Heart left ventricle (tissue), 13 donors: ENCODE measurements around the gene SESN2.

Experiments
- POLR2A ChIP-seq, 2 donors: fragments of 450-650 bp; IDR thresholded peaks; one replicate each; pipeline ENCODE4 v1.6.1; 2017; ENCODE audit warnings: antibody characterized with exemption in 2 of 2, mild to moderate bottlenecking in 2 of 2, moderate library complexity in 2 of 2
- TF ChIP-seq, protein P1 (sequence below), 12 donors: fragments of 200-600 bp; sonication (generic) in 4 of 12; IDR thresholded peaks; one replicate each; pipeline versions ENCODE4 v1.5.0 to v1.8.0; 2018 to 2022; ENCODE audit warnings: antibody characterized with exemption in 12 of 12, mild to moderate bottlenecking in 5 of 12
- donor health status: ischemic (EF 13 %, LVEDD 7.1; RV severe dilation, severe dysfunction).
- donor health status: DM: no; HTN: yes; CAD: no.
- donor health status: DM: no; HTN: no; CAD: no.
- donor health status: ischemic (EF 25% LVEDD 6.9; RV normal size, moderate dysfunction).
- donor health status: ischemic (EF 25% LVEDD 5.7; RV mildly dilated, moderate dysfunction).
- donor health status: ischemic (EF 35%, LVEDD 5.7; RV mildly dilated, moderate dysfunction).
- donor health status: nonischemic (EF 11% LVEDD 7.7; RV severe dilation, severe dysfunction).
- donor health status: DM: yes; HTN: yes; CAD: no.
- donor health status: PGD.
- donor health status: ischemic (EF 29% LVEDD 5.4; RV normal size, mild dysfunction).
- donor health status: nonischemic (EF 23%, LVEDD 6.1; RV moderate dilation, normal function).

DNA sequence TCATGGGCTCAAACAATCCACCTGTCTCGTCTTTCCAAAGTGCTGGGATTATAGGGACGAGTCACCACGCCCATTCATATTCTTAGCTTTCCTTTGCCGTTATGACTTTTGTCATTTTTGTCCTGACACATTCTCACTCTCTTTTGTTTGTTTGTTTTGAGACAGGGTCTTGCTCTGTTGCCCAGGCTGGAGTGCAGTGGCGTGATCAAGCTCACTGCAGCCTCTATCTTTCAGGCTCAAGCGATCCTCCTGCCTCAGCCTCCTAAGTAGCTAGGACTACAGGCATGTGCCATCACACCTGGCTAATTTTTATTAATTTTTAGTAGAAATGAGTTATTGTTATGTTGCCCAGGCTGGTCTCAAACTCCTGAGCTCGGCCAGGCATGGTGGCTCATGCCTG is 57.7 kb downstream of the SESN2 start:
- TF ChIP-seq, protein P1, sequence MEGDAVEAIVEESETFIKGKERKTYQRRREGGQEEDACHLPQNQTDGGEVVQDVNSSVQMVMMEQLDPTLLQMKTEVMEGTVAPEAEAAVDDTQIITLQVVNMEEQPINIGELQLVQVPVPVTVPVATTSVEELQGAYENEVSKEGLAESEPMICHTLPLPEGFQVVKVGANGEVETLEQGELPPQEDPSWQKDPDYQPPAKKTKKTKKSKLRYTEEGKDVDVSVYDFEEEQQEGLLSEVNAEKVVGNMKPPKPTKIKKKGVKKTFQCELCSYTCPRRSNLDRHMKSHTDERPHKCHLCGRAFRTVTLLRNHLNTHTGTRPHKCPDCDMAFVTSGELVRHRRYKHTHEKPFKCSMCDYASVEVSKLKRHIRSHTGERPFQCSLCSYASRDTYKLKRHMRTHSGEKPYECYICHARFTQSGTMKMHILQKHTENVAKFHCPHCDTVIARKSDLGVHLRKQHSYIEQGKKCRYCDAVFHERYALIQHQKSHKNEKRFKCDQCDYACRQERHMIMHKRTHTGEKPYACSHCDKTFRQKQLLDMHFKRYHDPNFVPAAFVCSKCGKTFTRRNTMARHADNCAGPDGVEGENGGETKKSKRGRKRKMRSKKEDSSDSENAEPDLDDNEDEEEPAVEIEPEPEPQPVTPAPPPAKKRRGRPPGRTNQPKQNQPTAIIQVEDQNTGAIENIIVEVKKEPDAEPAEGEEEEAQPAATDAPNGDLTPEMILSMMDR (IDR thresholded peaks at IDR 0.05): no peak
- TF ChIP-seq POLR2A (IDR thresholded peaks at IDR 0.05): no peak
